Dedifferentiated amniotic fluid mesenchymal stem cell (primary cell): Measurements from ENCODE around the gene HDHD2.
"Not testable (repeated sequence)": the region's sequence is repeated elsewhere in the genome, so short reads cannot be mapped to it uniquely, and the experiment has no call there.

ENCODE experiments used
- DNase-seq: peaks from one replicate; pipeline ENCODE4 v3.0.0-alpha.2; 2016; ENCODE audit errors: extremely low spot score

HDHD2 gene, protein sequence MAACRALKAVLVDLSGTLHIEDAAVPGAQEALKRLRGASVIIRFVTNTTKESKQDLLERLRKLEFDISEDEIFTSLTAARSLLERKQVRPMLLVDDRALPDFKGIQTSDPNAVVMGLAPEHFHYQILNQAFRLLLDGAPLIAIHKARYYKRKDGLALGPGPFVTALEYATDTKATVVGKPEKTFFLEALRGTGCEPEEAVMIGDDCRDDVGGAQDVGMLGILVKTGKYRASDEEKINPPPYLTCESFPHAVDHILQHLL

DNA sequence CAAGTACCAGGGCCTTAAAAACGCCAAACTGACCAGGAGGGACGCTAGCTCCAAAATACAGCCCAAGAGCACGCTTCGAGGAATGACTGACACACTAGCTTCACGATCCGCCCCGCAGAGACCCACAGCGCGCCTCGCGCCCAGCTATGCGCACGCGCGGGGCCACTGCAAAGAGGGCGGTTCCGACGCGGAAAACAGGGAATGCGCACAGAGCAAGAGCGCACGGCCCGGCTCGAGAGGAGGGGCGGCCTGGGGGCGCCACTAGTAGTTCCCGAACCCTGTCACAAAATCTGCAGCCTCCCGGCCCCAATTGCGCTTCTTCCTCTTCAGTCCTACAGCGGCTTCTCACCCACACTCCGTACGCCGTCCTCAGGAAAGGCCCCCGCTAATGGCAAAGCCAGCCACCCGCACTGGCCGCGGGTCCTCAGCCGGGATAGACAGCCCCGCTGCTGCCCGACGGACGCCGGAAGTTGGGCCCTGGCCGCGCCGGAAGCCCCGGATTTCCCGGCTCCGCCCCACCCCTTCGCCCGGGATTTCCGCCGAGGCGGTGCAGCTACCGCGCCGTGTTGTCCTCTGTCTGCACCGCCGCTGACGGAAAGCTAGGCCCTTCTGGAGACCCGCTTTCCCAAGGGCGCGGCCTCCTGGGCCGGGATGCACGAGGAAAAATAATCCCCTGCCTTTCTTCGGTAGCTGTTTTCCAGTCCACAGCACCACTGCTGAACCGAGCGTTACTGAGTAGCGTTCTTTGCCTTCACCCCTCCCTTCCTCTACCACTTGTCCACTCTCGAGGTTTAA, at the start of gene HDHD2:
Gene HDHD2 (minus strand): TSS at position 472 of the 795 bp plus-strand sequence. CDS start 14,061 bp downstream, outside the sequence.
- peak; percentile 66 for DNase-seq

- not testable (repeated sequence) for DNase-seq
These were observed 45.7 kb upstream of the HDHD2 start for GRCh38 chr18:47195961-47196360.

- no peak for DNase-seq
These were observed 41.7 kb upstream of the HDHD2 start for GRCh38 chr18:47191961-47192360.

DNA sequence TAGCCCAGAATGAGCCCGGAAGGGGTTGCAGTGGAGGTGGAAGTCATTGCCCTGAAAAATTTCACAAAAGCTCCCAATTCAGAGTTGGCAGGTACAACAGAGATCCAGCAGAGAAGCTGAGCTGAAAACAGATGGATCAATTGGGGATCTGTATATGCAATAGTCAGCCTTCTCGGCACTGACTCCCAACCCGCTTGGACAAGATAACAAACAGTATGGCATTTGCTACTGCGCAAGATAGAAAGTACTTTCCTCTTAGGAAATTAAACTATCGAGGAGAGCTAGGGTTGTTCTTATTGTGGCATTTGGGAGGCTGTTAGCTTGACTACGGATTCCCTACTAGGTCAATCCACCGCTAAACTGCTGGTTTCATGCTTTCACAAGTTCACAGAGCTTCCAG, 37.4 kb upstream of the HDHD2 start:
- no peak for DNase-seq

- DNase-seq, result no peak
These were observed 34.2 kb upstream of the HDHD2 start for GRCh38 chr18:47184419-47185050.

DNA sequence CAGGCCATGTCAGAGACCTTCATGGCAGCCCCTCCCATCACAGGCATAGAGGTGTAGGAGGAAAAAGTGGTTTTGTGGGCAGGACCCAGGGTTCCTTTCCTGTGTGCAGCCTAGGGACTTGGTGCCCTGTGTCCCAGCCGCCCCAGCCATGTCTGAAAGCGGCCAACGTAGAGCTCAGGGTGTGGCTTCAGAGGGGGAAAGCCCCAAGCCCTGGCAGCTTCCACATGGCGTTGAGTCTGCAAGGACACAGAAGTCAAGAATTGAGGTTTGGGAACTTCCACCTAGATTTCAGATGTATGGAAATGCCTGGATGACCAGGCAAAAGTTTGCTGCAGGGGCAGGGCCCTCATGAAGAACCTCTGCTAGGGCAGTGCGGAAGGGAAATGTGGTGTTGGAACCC, 31.9 kb upstream of the HDHD2 start:
- not testable (repeated sequence) for DNase-seq

DNA sequence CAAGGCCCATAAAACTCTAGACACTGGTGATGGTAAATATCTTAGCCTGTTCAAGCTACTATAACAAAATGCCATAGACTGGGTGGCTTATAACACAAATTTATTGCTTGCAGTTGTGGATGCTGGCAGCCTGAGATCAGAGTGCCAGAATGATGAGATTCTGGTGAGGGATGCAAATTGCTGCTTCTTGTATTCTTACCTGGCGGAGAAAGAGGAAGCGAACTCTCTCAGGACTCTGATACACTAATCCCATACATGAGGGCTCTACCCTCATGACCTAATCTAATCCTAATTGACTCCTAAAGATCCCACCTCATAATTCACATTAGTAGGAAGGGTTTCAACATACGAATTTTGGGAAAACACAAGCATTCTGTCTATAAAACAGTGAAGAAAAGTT, 30.5 kb upstream of the HDHD2 start:
- DNase-seq, result no peak

DNA sequence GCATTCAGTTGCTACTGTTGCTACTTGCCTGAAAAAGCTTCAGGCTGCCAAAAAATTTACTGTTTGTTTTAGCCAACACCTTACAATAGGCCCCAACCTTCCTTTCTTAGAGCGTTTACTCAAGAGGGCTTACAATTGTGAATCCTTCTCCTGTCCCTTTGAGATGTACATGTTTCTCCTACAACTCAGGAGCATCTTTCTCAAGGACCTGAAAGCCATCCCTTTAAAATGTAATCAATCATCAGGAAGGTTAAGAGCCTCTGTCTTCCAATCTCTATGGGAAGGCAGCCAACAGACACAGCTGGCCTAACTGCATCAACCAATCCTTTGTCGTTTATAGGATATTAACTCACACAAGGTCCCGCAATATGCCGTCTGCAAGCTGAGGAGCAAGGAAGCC, 29.2 kb upstream of the HDHD2 start:
- DNase-seq, result no peak

GRCh38 chr18:47175898-47176575, 25.7 kb upstream of the HDHD2 start, which contains the start of gene IER3IP1:
IER3IP1 (minus strand) TSS chr18:47176364; CDS start chr18:47176277, 87 bp downstream.
- DNase-seq, result peak; percentile 86

DNA sequence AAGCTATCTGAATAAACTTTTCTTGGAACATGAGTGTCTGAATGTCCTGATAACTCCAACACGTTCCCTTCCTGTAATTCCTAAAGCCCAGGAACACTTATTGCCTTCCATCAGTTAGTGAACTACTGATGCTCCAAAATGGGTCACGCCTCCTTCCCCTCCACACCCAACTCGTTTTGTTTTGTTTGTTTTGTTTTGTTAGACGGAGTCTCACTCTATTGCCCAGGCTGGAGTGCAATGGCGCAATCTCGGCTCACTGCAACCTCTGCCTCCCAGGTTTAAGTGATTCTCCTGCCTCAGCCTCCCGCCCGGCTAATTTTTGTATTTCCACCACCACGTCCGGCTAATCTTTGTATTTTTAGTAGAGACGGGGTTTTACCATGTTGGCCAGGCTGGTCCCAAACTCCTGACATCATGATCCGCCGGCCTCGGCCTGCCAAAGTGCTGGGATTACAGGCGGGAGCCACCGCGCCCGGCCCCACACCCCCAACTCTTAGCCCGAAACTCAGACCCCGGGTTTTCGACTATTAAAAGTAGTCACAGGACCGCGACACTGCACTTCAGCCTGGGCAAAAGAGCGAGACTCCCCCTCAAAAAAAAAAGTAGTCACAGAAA, 25.1 kb upstream of the HDHD2 start:
- no peak for DNase-seq

GRCh38 chr18:47174545-47175116, 24.3 kb upstream of the HDHD2 start:
- DNase-seq, result no peak

DNA sequence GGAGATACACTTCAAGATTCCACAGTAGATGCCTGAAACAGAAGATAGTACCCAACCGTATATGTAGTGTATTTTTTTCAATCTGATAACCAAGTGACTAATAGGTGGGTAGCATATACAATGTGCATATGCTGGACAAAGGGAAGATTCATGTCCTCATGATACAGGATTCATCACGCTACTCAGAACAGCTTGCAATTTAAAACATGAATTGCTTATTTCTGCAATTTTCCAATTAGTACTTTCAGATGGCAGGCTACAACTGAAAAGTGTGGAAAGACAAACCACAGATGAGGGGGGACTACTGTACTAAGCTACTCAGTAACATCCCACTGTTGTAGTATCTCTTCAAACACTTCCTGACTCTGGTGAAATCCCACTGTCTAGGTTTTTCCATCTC, 22.2 kb upstream of the HDHD2 start:
- no peak for DNase-seq

DNA sequence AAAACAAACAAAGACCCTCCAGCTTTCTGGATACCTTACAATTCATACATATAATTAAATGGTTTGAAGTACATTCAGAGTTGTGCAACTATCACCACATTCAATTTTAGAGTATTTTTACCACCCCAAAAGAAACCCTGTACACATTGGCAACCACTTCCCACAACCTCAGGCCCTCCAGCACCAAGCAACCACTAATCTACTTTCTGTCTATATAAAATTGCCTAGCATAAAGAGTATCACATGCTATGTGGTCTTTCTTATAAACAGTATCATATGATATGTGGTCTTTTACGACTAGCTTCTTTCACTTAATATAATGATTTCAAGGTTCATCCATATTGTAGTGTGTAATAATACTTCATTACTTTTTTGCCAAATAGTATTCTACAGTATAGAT, 18.6 kb upstream of the HDHD2 start:
- DNase-seq, result no peak

DNA sequence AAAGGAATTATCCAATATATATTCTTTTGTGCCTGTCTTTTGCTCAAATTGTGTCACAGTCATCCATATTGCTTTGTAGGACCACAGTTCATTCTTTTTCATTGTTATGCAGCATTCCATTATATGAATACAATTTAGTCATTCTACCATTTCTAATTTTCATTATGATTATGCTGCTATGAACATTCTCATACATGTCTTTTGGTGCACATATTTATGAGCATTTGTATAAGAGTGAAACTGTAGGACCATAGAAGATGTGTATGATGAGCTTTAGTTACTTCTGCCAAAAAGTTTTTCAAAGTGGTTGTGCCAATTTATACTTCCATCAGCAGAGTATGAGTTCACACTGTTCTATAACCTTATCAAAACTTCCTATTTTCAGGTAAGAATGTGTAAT, 18.2 kb upstream of the HDHD2 start:
- DNase-seq, result no peak

GRCh38 chr18:47166294-47166693, 16.0 kb upstream of the HDHD2 start:
- no peak for DNase-seq

DNA sequence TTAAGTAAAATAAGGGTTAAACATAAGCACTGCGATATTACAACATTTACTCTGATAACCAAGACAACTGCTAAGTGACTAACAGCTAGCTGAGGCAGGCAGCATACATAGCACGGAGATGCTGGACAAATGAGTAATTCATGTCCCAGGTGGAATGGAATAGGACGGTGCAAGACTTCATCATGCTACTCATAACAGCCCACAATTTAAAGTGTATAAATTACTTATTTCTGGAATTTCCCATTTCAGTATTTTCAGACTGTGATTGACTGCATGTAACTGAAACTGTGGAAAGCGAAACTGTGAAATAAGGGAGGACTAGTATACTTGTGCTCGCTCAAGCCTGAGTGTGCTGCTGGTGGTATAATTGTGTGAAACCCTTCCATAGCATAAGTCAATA, 12.9 kb upstream of the HDHD2 start:
- DNase-seq, result no peak

GRCh38 chr18:47160256-47160655, 10.0 kb upstream of the HDHD2 start:
- DNase-seq, result no peak

- not testable (repeated sequence) for DNase-seq
These were observed 8.1 kb upstream of the HDHD2 start for GRCh38 chr18:47158404-47158803.

GRCh38 chr18:47151439-47151838, 1.1 kb upstream of the HDHD2 start:
- no peak for DNase-seq

DNA sequence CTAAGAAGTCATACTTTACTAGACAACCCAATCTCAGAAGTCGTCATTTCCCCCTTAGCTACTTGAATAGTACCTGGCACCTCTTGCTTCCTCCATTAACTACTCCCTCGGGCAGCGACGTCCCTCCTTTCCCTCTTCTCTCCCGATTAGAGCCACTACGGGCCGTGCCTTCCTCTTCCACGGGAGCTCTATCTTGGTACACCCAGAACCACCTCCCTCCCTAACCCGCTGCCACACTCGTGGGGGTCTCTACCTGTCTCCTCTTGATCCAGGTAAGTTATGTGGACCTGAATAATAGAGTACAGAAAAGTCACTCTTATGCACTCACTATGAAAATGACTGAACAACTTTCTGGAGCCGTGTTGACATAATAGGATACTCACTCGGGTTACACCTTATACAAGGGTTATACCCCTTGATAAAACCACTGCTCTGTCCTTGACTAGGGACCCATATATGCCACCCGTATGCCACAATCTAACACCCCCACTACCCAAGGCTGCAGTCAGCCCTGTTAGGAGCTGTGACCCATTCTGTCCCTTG, 595 bp upstream of the HDHD2 start:
- no peak for DNase-seq

- no peak for DNase-seq
These were observed 757 bp downstream of the HDHD2 start for GRCh38 chr18:47149457-47150028.
